Subcutaneous abdominal adipose tissue (tissue), 5 donors: ENCODE measurements around the gene SNRPA1.
A peak's percentile ranks its signal among the peaks of the same experiment; 100 is the strongest.

Experiments used
- H3K27ac ChIP-seq: one replicate; pipeline ENCODE4 v1.7.0; 2013; ENCODE audit warnings: low read depth, mild to moderate bottlenecking, inconsistent platforms, low read length, moderate library complexity
- H3K27me3 ChIP-seq, 5 donors: one replicate each; pipeline ENCODE4 v1.7.0; 2013; ENCODE audit warnings: low read length in 5 of 5, inconsistent platforms in 1 of 5; ENCODE audit not compliant: control insufficient read depth in 5 of 5, insufficient read depth in 4 of 5
- H3K36me3 ChIP-seq, 5 donors: one replicate each; pipeline ENCODE4 v1.7.0; 2013; ENCODE audit warnings: low read length in 5 of 5; ENCODE audit not compliant: control insufficient read depth in 5 of 5, insufficient read depth in 5 of 5
- H3K4me1 ChIP-seq, 5 donors: one replicate each; pipeline ENCODE4 v1.7.0; 2013; ENCODE audit warnings: low read length in 5 of 5, mild to moderate bottlenecking in 3 of 5, moderate library complexity in 1 of 5; ENCODE audit not compliant: control insufficient read depth in 5 of 5, insufficient read depth in 5 of 5
- H3K4me3 ChIP-seq, 5 donors: one replicate each; pipeline ENCODE4 v1.7.0; 2013; ENCODE audit warnings: low read length in 5 of 5, low read depth in 1 of 5
- H3K9ac ChIP-seq, 5 donors: one replicate each; pipeline ENCODE4 v1.7.0; 2013; ENCODE audit warnings: low read length in 5 of 5, mild to moderate bottlenecking in 4 of 5, moderate library complexity in 3 of 5
- H3K9me3 ChIP-seq, 5 donors: one replicate each; pipeline ENCODE4 v1.7.0; 2013; ENCODE audit warnings: low read length in 5 of 5; ENCODE audit not compliant: control insufficient read depth in 5 of 5
- donor health status: healthy.
- donor health status: healthy.
- donor health status: healthy.
- donor health status: healthy.
- donor health status: healthy.

The SNRPA1 gene

DNA sequence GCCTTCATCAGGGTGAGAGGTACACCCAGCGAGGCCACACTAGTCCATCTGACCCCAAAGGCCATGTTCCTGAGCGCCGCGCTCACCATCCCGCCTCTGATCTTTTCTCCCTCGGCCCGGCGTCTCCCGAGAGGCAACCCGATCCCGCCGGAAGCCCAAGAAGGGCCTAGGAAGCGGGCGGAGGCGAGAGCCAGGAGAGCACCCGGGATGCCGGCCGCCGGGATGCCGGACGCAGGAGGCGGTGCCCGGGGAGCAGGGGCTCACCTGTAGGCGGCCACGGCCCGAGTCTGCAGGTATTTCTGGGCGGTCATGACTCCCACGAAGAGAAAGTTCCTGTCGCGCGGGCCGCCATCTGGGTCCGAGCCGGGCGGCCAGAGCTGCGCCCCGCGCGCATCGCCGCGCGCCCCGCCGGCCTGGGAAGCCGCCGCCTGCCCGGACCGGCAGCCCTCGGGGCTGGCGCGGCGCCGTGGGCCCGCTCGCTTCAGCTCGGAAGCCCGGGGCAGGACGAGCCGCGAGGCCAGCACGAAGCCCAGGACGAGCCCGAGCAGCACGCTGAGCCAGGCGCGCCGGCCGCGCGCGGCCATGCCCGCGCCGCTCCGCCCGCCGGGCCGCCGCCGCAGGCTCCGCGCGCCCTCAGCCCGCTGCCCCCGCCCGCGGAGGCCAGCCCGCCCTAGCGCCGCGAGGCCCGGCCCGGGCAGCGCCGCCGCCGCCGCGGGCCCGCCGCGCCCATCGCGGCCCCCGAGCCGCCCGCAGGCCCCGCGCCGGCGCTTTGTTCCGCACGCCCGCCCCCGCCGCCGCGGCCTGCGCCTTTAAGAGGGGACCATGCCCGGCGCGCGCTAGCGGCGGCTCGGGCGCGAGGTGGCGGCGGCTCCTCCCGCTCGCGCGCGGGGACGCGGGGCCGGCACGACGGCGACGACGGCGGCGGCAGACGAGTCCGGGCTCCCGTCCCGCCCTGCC lies 43.9 kb downstream of the SNRPA1 start:
- Histone ChIP-seq H3K4me1 (peaks cover 6 to 40% (median 29%) of the 10 kb centered on the region in 5 donors), H3K9ac (peak overlapping the region in 4 of 5 donors; percentile 63 to 83 (median 81)), H3K9me3 (no peaks in the 10 kb centered on the region), H3K36me3 (peaks cover 0 to 4% (median 0%) of the 10 kb centered on the region in 5 donors), H3K27ac (peak overlapping the region; percentile 57), H3K27me3 (no peaks in the 10 kb centered on the region), H3K4me3 (peak overlapping the region; percentile 75 to 91 (median 86))

GRCh38 chr15:101250341-101250831 lies 44.7 kb downstream of the SNRPA1 start:
- Histone ChIP-seq H3K27me3 (no peaks in the 10 kb centered on the region), H3K4me3 (peak overlapping the region; percentile 75 to 91 (median 82)), H3K4me1 (peaks cover 6 to 41% (median 29%) of the 10 kb centered on the region in 5 donors), H3K9me3 (no peaks in the 10 kb centered on the region), H3K27ac (peak overlapping the region; percentile 57), H3K9ac (peak overlapping the region in 4 of 5 donors; percentile 63 to 83 (median 78)), H3K36me3 (peaks cover 0 to 4% (median 0%) of the 10 kb centered on the region in 5 donors)

DNA sequence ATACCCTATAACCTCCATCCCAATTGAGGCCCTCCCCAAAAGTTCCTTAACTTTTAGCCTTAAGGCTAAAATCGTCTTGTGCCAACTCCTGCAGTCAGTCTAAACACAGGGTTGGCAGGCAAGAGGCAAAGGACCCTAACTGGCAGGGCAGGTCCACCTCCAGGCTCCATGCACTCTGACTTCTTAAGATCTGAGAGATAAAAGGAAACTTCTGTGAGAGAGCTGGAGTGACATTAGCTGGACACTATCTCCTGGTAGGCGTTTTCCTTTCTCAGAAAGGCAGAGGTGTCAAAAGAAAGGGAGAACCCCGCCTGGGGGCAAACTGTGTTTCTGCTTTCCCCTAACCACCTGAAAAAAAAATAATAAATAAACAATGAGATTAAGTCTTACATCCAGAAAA lies 46.8 kb downstream of the SNRPA1 start:
- Histone ChIP-seq H3K9ac (no peak overlapping the region), H3K4me3 (no peak overlapping the region), H3K4me1 (peaks cover 6 to 53% (median 29%) of the 10 kb centered on the region in 5 donors), H3K27me3 (no peaks in the 10 kb centered on the region), H3K27ac (no peak overlapping the region), H3K36me3 (peaks cover 0 to 4% (median 0%) of the 10 kb centered on the region in 5 donors), H3K9me3 (no peaks in the 10 kb centered on the region)

- Histone ChIP-seq H3K4me1 (peaks cover 6 to 52% (median 26%) of the 10 kb centered on the region in 5 donors), H3K9ac (no peak overlapping the region), H3K27me3 (no peaks in the 10 kb centered on the region), H3K36me3 (peaks cover 0 to 4% (median 0%) of the 10 kb centered on the region in 5 donors), H3K27ac (no peak overlapping the region), H3K4me3 (no peak overlapping the region), H3K9me3 (no peaks in the 10 kb centered on the region)
Measured at GRCh38 chr15:101246824-101247745, 48.0 kb downstream of the SNRPA1 start.

GRCh38 chr15:101246391-101246790 lies 48.7 kb downstream of the SNRPA1 start:
- Histone ChIP-seq H3K36me3 (peaks cover 0 to 4% (median 0%) of the 10 kb centered on the region in 5 donors), H3K27ac (no peak overlapping the region), H3K4me1 (peaks cover 6 to 53% (median 31%) of the 10 kb centered on the region in 5 donors), H3K4me3 (no peak overlapping the region), H3K9me3 (no peaks in the 10 kb centered on the region), H3K9ac (no peak overlapping the region), H3K27me3 (no peaks in the 10 kb centered on the region)

DNA sequence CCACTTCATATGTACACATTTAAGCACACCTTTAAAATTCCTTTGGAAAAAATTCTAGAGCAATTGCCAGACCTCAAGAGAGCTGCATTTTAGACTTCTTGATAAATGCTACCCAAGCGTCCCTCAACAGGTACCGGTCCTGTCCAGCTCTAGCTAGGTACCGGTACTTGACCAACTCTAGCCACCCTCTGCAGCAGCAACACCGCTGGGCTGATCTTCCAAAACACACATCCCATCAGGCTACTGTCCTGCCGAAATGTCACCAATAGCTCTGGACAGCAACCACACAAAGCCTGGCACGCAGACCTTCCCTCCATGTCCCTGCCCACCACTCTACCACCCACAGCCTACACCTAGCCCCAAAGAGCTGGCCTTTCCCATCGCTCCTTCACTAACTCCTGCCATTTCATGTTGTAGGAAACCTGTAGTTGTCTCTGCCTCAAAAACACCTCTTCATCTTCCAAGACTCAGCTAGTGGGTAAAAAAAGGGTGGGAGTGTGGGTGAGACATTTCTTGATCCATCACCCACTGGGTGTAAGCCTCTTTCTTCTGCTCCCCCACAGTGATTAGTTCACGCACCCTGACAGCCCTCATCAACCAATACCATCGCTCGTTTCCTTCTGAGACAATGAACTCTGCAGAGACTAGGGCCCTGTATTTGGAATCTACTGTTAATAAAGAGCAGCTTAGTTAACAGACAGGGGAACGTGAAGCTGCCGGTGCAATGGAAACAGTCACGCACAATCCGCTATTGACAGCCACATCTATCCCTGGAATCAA lies 50.0 kb downstream of the SNRPA1 start:
- Histone ChIP-seq H3K27me3 (no peaks in the 10 kb centered on the region), H3K27ac (no peak overlapping the region), H3K4me3 (no peak overlapping the region), H3K9me3 (no peaks in the 10 kb centered on the region), H3K4me1 (peaks cover 4 to 44% (median 26%) of the 10 kb centered on the region in 5 donors), H3K36me3 (peaks cover 0 to 4% (median 0%) of the 10 kb centered on the region in 5 donors), H3K9ac (no peak overlapping the region)

DNA sequence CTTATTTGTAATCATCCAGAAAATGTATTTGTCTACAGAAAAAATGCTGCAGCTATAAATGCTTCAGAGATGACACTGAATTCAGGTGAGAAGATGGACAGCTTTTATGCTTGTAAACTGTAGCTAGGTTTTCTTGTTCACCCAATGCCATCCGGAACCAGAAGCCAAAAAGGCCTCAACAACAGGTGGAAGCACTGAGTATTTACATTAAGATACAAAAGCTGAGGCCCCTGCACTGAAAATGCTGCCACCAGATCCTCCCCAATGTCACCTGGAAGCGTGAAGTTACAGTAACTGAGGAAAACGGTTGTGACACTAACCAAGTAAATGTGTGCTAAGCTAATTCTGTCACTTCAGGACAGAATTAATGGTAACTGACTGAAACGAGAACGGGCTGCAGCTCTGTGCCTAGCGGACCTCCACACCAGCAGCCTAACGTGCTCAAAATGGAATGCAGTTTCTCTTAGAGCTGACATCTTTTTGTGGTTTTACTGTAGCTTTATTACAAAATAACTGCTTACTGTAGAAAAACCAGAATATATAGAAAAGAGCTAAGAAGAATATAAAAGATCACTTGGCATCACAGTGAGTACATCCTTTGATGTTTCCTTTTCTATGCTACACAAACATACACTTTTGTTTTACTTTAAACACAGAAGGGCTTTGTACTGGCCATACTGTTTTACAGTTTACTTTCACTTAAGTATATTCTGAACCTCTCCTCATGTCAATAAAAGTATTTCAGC lies 50.8 kb downstream of the SNRPA1 start:
- Histone ChIP-seq H3K4me3 (no peak overlapping the region), H3K27me3 (no peaks in the 10 kb centered on the region), H3K9ac (no peak overlapping the region), H3K27ac (no peak overlapping the region), H3K4me1 (peaks cover 0 to 43% (median 26%) of the 10 kb centered on the region in 5 donors), H3K9me3 (no peaks in the 10 kb centered on the region), H3K36me3 (peaks cover 0 to 4% (median 0%) of the 10 kb centered on the region in 5 donors)

GRCh38 chr15:101243420-101243819 lies 51.6 kb downstream of the SNRPA1 start:
- Histone ChIP-seq H3K4me1 (peaks cover 0 to 41% (median 28%) of the 10 kb centered on the region in 5 donors), H3K27ac (no peak overlapping the region)

DNA sequence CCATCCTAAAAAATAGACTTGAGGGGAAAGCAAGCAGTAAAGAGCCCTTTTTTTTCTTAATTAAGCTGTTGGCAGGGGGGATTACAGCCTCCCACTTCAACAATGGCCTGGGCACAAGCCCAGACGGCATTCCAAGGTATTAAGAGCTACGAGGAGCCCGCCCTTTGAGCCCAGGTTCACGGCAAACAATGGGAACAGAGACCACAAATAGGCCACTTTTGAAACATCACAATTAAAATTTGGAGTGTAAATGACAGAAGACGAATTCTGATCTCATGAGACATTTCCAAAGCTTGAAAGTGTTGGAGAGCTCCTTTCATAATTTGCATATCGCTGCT lies 52.1 kb downstream of the SNRPA1 start:
- H3K9me3 ChIP-seq = no peaks in the 10 kb centered on the region
- H3K9ac ChIP-seq = no peak overlapping the region
- no peaks in the 10 kb centered on the region for H3K27me3 ChIP-seq
- no peak overlapping the region for H3K27ac ChIP-seq
- peaks cover 0 to 2% (median 0%) of the 10 kb centered on the region in 5 donors for H3K36me3 ChIP-seq
- H3K4me3 ChIP-seq = no peak overlapping the region
- H3K4me1 ChIP-seq = peaks cover 0 to 36% (median 28%) of the 10 kb centered on the region in 5 donors

More at GRCh38 chr15:101243420-101243819, 51.6 kb downstream of the SNRPA1 start:
- Histone ChIP-seq H3K36me3 (peaks cover 0 to 4% (median 0%) of the 10 kb centered on the region in 5 donors), H3K9me3 (no peaks in the 10 kb centered on the region), H3K4me3 (no peak overlapping the region), H3K27me3 (no peaks in the 10 kb centered on the region), H3K9ac (no peak overlapping the region)
